Loucy (cell line): ENCODE measurements around the gene RAD51B.

Experiments
- CTCF ChIP-seq: fragments of 200-600 bp; sonication (generic); conservative IDR thresholded peaks from 2 replicates; pipeline ENCODE4 v1.5.1; 2014; ENCODE audit warnings: mild to moderate bottlenecking, antibody characterized with exemption, low read length
- EZH2phosphoT487 ChIP-seq: fragments of 200-600 bp; IDR thresholded peaks from 2 replicates; pipeline ENCODE4 v1.6.1; 2018; ENCODE audit warnings: antibody characterized with exemption, mild to moderate bottlenecking, moderate library complexity, borderline replicate concordance

DNA sequence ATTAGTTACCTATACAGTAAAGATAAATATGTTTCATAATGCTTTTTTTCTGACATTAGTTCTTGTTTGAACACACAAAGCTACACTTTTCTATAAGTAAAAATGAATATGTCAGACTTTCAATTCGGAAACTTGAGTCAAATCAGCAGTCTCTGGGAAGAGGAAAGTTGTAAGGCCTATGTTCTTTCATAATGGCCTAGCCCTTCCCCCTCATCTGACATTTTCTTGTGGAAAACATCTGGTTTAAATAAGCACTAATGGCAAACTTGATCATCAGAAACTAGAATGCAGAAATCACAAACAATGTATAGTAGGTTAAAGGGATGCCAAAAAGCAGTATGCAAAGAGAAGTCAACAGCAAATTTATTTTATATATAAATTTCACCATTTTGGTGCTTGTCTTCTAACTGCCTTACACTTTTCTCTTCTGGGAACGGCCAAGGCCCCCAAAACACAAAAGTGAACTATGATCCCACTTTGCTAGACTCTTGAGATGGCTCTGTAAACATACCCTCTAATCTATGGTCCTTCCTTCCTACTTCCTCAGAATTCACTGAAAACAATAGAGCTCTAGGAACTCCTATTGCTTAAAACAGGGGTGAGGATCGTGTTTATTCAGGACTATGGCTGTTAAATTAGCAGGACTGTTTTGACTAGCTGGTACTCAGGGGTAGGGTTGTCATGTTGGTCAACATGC, 444.1 kb downstream of the RAD51B start:
- no peak for TF ChIP-seq CTCF
- no peak for TF ChIP-seq EZH2phosphoT487
